ENCODE measurements around the gene SLIT3. TPM values are rescaled to one million over a fixed set of nuclear protein-coding genes. Genes with fewer than 3 reads are reported as not detected.

The SLIT3 gene
- total and polyA plus RNA-seq, 9 of the 15 experiments (the other 6 are each of a cell fraction or from before 2014, with no cell fraction given), result 0.01 to 0.04 TPM; not detected in 7

DNA sequence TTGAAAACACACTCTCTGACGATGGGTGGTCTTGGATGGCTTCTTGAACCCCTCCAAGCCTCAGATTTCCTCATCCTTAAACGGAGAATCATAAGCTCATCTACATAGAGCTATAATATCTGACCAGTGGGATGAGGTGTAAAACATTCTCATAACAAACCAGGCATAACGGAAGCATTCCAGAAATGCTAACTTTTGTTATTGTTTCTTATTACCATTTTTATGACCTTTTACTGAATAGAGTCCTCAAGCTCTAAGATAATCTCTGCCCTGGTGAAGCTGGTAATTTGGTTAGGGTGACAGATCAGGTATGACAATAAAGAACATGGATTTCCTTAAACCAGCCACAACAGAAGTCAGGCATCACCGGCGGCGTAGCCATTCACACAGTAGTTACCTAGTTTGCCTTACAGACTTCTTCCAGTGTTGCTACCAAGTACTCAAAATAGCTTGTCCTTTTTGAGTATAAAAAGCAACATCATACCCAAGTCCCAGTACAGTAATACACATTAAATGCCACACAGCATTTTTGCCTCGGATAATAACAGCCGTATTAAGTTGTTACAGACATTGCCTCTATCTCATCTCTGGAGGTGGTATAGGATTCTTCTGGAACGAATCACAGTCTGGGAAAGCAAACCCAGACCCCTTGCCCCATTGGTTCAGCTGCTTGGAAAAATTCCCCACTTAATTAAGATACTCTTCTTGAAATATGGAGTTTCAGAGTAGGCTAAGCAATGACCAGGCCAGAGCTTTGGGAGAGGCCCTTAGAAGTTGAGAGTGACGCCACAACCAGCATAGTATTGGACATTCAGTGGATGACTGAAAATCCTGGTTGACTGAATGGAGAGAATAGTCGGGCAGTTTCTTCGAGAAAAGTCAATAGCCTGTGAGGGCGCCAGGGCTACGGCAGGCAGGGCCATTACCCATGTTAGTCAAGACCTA is 252.5 kb downstream of the SLIT3 start:
- FAIRE-seq, result no peak
- no peaks in the 10 kb centered on the region for H3K36me3 ChIP-seq (ENCODE audit: control insufficient read depth, insufficient read depth, low read length)
- H3K79me2 ChIP-seq (ENCODE audit: control insufficient read depth, insufficient read depth, low read length), result no peaks in the 10 kb centered on the region
- no peak overlapping the region for H2AFZ ChIP-seq (ENCODE audit: low read depth, low read length)
- CTCF ChIA-PET (ENCODE audit: low intra/inter-chr PET ratio), result no interaction called here
- POLR2A ChIA-PET, result interaction anchor here (0.5 to 1.0 kb wide), 2 partner anchors 19 to 1301 kb away, joined by 3 to 4 read pairs; no protein-coding TSS in a partner anchor
- H4K20me1 ChIP-seq (replicated peaks; ENCODE audit: control insufficient read depth, insufficient read depth, low read length), result no peaks in the 10 kb centered on the region
- DNase-seq (ENCODE audit: extremely low read depth in 1 of 4, low spot score in 3 of 4), result no peak
- H3K9me1 ChIP-seq (ENCODE audit: control insufficient read depth, insufficient read depth, low read length), result no peaks in the 10 kb centered on the region
- WGBS (ENCODE audit: insufficient coverage, low coverage, missing lambda C conversion rate), result 2% methylated on average over 14 of the region's 14 CpGs
- no peak overlapping the region for H3K27ac ChIP-seq (ENCODE audit: extremely low read depth, low read depth, low read length)
- no peak overlapping the region for H3K4me2 ChIP-seq (ENCODE audit: insufficient read depth, low read length)
- no peak for TF ChIP-seq HIVEP1 (CRISPR knock-in tag; IDR thresholded peaks at IDR 0.05)
- no peak for TF ChIP-seq RFX1 (IDR thresholded peaks at IDR 0.05)
- TF ChIP-seq MTA3 (IDR thresholded peaks at IDR 0.05; ENCODE audit: borderline replicate concordance), result no peak
- TF ChIP-seq SMARCA4 (IDR thresholded peaks at IDR 0.05), result no peak
- TF ChIP-seq GATA2 (CRISPR knock-in tag; IDR thresholded peaks at IDR 0.05), result no peak
- TF ChIP-seq, protein P1, sequence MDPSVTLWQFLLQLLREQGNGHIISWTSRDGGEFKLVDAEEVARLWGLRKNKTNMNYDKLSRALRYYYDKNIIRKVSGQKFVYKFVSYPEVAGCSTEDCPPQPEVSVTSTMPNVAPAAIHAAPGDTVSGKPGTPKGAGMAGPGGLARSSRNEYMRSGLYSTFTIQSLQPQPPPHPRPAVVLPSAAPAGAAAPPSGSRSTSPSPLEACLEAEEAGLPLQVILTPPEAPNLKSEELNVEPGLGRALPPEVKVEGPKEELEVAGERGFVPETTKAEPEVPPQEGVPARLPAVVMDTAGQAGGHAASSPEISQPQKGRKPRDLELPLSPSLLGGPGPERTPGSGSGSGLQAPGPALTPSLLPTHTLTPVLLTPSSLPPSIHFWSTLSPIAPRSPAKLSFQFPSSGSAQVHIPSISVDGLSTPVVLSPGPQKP (CRISPR knock-in tag; IDR thresholded peaks at IDR 0.05), result no peak
- TF ChIP-seq PHF21A (IDR thresholded peaks at IDR 0.05; ENCODE audit: borderline replicate concordance, low read depth), result no peak
- no peaks in the 10 kb centered on the region for H3K9me3 ChIP-seq (replicated peaks; ENCODE audit: control insufficient read depth, insufficient read depth, low read depth, low read length)
- peaks cover 0 to 6% of the 10 kb centered on the region in 2 experiments; a peak in 3 of 5 replicates for H3K27me3 ChIP-seq (ENCODE audit: control insufficient read depth in 2 of 2, insufficient read depth in 2 of 2, low read length in 2 of 2)
- no peak overlapping the region for H3K9ac ChIP-seq (ENCODE audit: insufficient read depth in 1 of 2, low read depth in 2 of 2, low read length in 2 of 2)
- H3K4me1 ChIP-seq (replicated peaks in 1 of 2; ENCODE audit: control insufficient read depth in 2 of 2, insufficient read depth in 2 of 2, low read length in 2 of 2), result no peaks in the 10 kb centered on the region
- intact Hi-C loops (cut with micrococcal nuclease) (no loop called here), in situ Hi-C loops (cut with MboI) (no loop called here)
- no TSS peak for BruUV-seq (replicated peaks)
- no peak for ATAC-seq
- H3K4me3 ChIP-seq, result no peak overlapping the region
